Measurements from ENCODE around the gene MS4A6A. TPM values are rescaled to one million over a fixed set of nuclear protein-coding genes. Genes with fewer than 3 reads are reported as not detected.

Gene MS4A6A
- total RNA-seq, 1 experiment from 2014 or later, result not detected

GRCh38 chr11:60161766-60162165 lies 21.1 kb downstream of the MS4A6A start:
- Histone ChIP-seq H3K27me3 (ENCODE audit: insufficient read depth, low read length) (no peaks in the 10 kb centered on the region), H3K4me1 (ENCODE audit: insufficient read depth, low read length) (no peaks in the 10 kb centered on the region), H3K9me3 (ENCODE audit: control insufficient read depth, low read depth, low read length) (no peaks in the 10 kb centered on the region), H2BK120ac (ENCODE audit: low read depth, low read length, poor library complexity, severe bottlenecking) (no peak overlapping the region), H3K4me2 (ENCODE audit: insufficient read depth, insufficient read length, low read length) (no peak overlapping the region), H2BK15ac (ENCODE audit: low read depth, low read length) (no peak overlapping the region), H3K79me2 (ENCODE audit: insufficient read depth, low read length) (no peaks in the 10 kb centered on the region), H3K23ac (ENCODE audit: insufficient read length, low read depth, low read length) (no peak overlapping the region), H2AFZ (ENCODE audit: low read length) (no peak overlapping the region), H4K20me1 (ENCODE audit: control insufficient read depth, insufficient read depth, insufficient read length) (no peaks in the 10 kb centered on the region), H2BK12ac (ENCODE audit: insufficient read length, low read depth, low read length) (no peak overlapping the region), H3K4ac (ENCODE audit: low read depth, low read length) (no peak overlapping the region), H3K18ac (ENCODE audit: insufficient read length, low read depth, low read length) (no peak overlapping the region), H3K27ac (ENCODE audit: insufficient read length, low read depth, low read length) (no peak overlapping the region), H4K5ac (ENCODE audit: insufficient read length, low read depth, low read length) (no peak overlapping the region), H3K56ac (ENCODE audit: insufficient read length, low read depth, low read length) (no peak overlapping the region), H3K79me1 (ENCODE audit: insufficient read depth, low read depth, low read length, poor library complexity, severe bottlenecking) (no peaks in the 10 kb centered on the region), H2AK5ac (ENCODE audit: insufficient read length, low read length) (no peak overlapping the region), H2BK5ac (ENCODE audit: insufficient read length, low read length) (no peak overlapping the region), H3K23me2 (ENCODE audit: insufficient read length, low read depth, low read length, poor library complexity, severe bottlenecking) (no peaks in the 10 kb centered on the region), H3T11ph (ENCODE audit: low read length) (no peak overlapping the region), H2BK20ac (ENCODE audit: low read depth, low read length, poor library complexity, severe bottlenecking) (no peak overlapping the region), H4K91ac (ENCODE audit: insufficient read length, low read depth, low read length) (no peak overlapping the region), H3K9ac (ENCODE audit: extremely low read depth, insufficient read length, low read length) (no peak overlapping the region), H3K14ac (ENCODE audit: insufficient read depth, low read length) (no peak overlapping the region), H4K8ac (replicated peaks; ENCODE audit: insufficient read length, low read depth, low read length) (no peak overlapping the region)
- no CpG with 5 or more reads among the region's 4 CpGs for WGBS (ENCODE audit: extremely low coverage, insufficient read length, low lambda C conversion rate)
- H3K27ac Mint-ChIP-seq, result no peak overlapping the region
- peaks cover 14 to 16% of the 10 kb centered on the region in 2 experiments; a peak in 4 of 5 replicates for H3K9me3 Mint-ChIP-seq
- no peak overlapping the region for H3K4me3 Mint-ChIP-seq
- peaks cover 0 to 6% (median 2%) of the 10 kb centered on the region in 3 experiments; a peak in 3 of 7 replicates for H3K36me3 Mint-ChIP-seq (ENCODE audit: insufficient read depth in 1 of 3, low read depth in 3 of 3)
- no peaks in the 10 kb centered on the region for H3K4me1 Mint-ChIP-seq
- TF ChIP-seq CTCF (conservative IDR thresholded peaks at IDR 0.05), result no peak
- no peaks in the 10 kb centered on the region for H3K27me3 Mint-ChIP-seq (ENCODE audit: low read depth)
- no peak for DNase-seq
